Trophoblast cell (in vitro differentiated cells and primary cell): ENCODE measurements around the gene DUXB.

Experiments used
- DNase-seq, 2 donors: peaks; one replicate each; pipeline ENCODE4 v3.0.0-alpha.2; 2016
- H2AFZ ChIP-seq: 2 replicates; pipeline ENCODE4 v1.6.1; 2013; ENCODE audit warnings: low read length, moderate library complexity, mild to moderate bottlenecking; ENCODE audit not compliant: insufficient read depth, poor library complexity
- H2AK5ac ChIP-seq: 2 replicates; pipeline ENCODE4 v1.6.1; 2013; ENCODE audit warnings: mild to moderate bottlenecking, low read length
- H2BK120ac ChIP-seq: 2 replicates; pipeline ENCODE4 v1.6.1; 2013; ENCODE audit warnings: low read length, mild to moderate bottlenecking, moderate library complexity; ENCODE audit not compliant: insufficient read depth, poor library complexity
- H2BK12ac ChIP-seq: 2 replicates; pipeline ENCODE4 v1.6.1; 2013; ENCODE audit warnings: mild to moderate bottlenecking, low read length, moderate library complexity
- H2BK5ac ChIP-seq: 2 replicates; pipeline ENCODE4 v1.6.1; 2013; ENCODE audit warnings: low read length, low read depth, moderate library complexity, mild to moderate bottlenecking; ENCODE audit not compliant: poor library complexity
- H3K14ac ChIP-seq: 2 replicates; pipeline ENCODE4 v1.6.1; 2013; ENCODE audit warnings: mild to moderate bottlenecking, low read length
- H3K18ac ChIP-seq: 2 replicates; pipeline ENCODE4 v1.6.1; 2013; ENCODE audit warnings: mild to moderate bottlenecking, low read length
- H3K23ac ChIP-seq: 2 replicates; pipeline ENCODE4 v1.6.1; 2013; ENCODE audit warnings: low read length
- H3K27ac ChIP-seq: 2 replicates; pipeline ENCODE4 v1.5.1; 2013; ENCODE audit warnings: low read depth, mild to moderate bottlenecking, inconsistent platforms, low read length, moderate library complexity
- H3K27me3 ChIP-seq: 2 replicates; pipeline ENCODE4 v1.6.1; 2013; ENCODE audit warnings: inconsistent platforms, mild to moderate bottlenecking, low read length, moderate library complexity; ENCODE audit not compliant: insufficient read depth
- H3K36me3 ChIP-seq, 2 experiments: 1 replicate in 1 of 2; 2 replicates in 1 of 2; pipeline ENCODE4 v1.6.1; 2013; ENCODE audit warnings: low read length in 2 of 2, mild to moderate bottlenecking in 2 of 2, moderate library complexity in 1 of 2; ENCODE audit not compliant: insufficient read depth in 2 of 2, control insufficient read depth in 1 of 2
- H3K4ac ChIP-seq: 2 replicates; pipeline ENCODE4 v1.6.1; 2013; ENCODE audit warnings: low read depth, mild to moderate bottlenecking, low read length, moderate library complexity
- H3K4me1 ChIP-seq, 2 experiments: 1 replicate in 1 of 2; 2 replicates in 1 of 2; pipeline ENCODE4 v1.6.1; 2013; ENCODE audit warnings: low read length in 2 of 2, mild to moderate bottlenecking in 2 of 2, moderate library complexity in 1 of 2; ENCODE audit not compliant: insufficient read depth in 2 of 2, control insufficient read depth in 1 of 2
- H3K4me2 ChIP-seq: 2 replicates; pipeline ENCODE4 v1.6.1; 2013; ENCODE audit warnings: inconsistent platforms, mild to moderate bottlenecking, low read length, moderate library complexity
- H3K4me3 ChIP-seq: 2 replicates; pipeline ENCODE4 v1.5.1; 2013; ENCODE audit warnings: mild to moderate bottlenecking, low read depth, low read length, inconsistent platforms
- H3K79me1 ChIP-seq: one replicate; pipeline ENCODE4 v1.6.1; 2013; ENCODE audit warnings: low read length
- H3K79me2 ChIP-seq: 2 replicates; pipeline ENCODE4 v1.6.1; 2013; ENCODE audit warnings: low read length, mild to moderate bottlenecking; ENCODE audit not compliant: control insufficient read depth, insufficient read depth, poor library complexity
- H3K9ac ChIP-seq: 2 replicates; pipeline ENCODE4 v1.6.1; 2013; ENCODE audit warnings: mild to moderate bottlenecking, low read length
- H3K9me3 ChIP-seq: 2 replicates; pipeline ENCODE4 v1.6.1; 2013; ENCODE audit warnings: low read depth, mild to moderate bottlenecking, control low read depth, inconsistent platforms, low read length; ENCODE audit not compliant: insufficient read depth
- H4K12ac ChIP-seq: 2 replicates; pipeline ENCODE4 v1.6.1; 2013; ENCODE audit warnings: low read depth, mild to moderate bottlenecking, low read length, moderate library complexity
- H4K8ac ChIP-seq: 2 replicates; pipeline ENCODE4 v1.6.1; 2013; ENCODE audit warnings: low read depth, mild to moderate bottlenecking, low read length, moderate library complexity
- H4K91ac ChIP-seq: one replicate; pipeline ENCODE4 v1.6.1; 2013; ENCODE audit warnings: low read depth, mild to moderate bottlenecking, low read length, moderate library complexity
- WGBS: extraction: QIAGEN DNeasy Blood & Tissue Kit; methylation state at CpG from one replicate; pipeline ENCODE4 v1.1.7; 2013; ENCODE audit warnings: missing lambda C conversion rate; ENCODE audit not compliant: insufficient read length, insufficient coverage; ENCODE audit errors: extremely low coverage; 5-methylcytosine and 5-hydroxymethylcytosine counted together

DUXB gene

DNA sequence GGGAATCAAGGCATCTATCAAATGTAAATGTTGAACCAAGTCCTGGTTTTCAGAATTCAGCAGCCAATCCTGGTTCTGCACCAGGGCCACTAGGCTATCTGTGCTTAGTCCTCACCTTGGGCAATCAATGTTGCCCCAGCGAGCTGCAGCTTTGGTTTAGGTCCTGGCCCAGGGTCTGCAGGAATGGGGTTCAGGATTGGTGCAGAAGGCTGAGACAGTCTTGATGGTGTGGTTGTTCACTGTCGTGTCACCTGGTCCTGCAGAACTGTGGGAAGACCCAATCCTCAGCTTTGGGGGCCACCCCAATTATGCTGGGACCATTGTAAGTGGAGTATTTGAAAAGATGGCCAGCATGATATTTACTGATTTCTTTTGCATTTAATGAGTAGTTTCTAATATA lies 43.1 kb downstream of the DUXB start:
- H2AK5ac ChIP-seq, result no peak overlapping the region
- no peak overlapping the region for H3K14ac ChIP-seq
- no peak overlapping the region for H3K9ac ChIP-seq
- H4K8ac ChIP-seq, result no peak overlapping the region
- H4K12ac ChIP-seq, result no peak overlapping the region
- WGBS, result no CpG with 5 or more reads among the region's 2 CpGs
- peaks cover 2% of the 10 kb centered on the region for H3K9me3 ChIP-seq
- no peak overlapping the region for H3K18ac ChIP-seq
- H3K4me3 ChIP-seq, result no peak overlapping the region
- no peak overlapping the region for H4K91ac ChIP-seq
- no peak overlapping the region for H2AFZ ChIP-seq
- no peak overlapping the region for H3K27ac ChIP-seq
- no peak overlapping the region for H2BK120ac ChIP-seq
- no peak overlapping the region for H3K4ac ChIP-seq
- peaks cover 15 to 21% of the 10 kb centered on the region in 2 experiments for H3K36me3 ChIP-seq
- no peak overlapping the region for H2BK12ac ChIP-seq
- no peak overlapping the region for H3K4me2 ChIP-seq
- no peak overlapping the region for H3K23ac ChIP-seq
- H3K79me1 ChIP-seq, result no peaks in the 10 kb centered on the region
- no peak overlapping the region for H2BK5ac ChIP-seq
- no peaks in the 10 kb centered on the region for H3K79me2 ChIP-seq
- H3K27me3 ChIP-seq, result no peaks in the 10 kb centered on the region
- no peaks in the 10 kb centered on the region for H3K4me1 ChIP-seq
- no peak for DNase-seq

DNA sequence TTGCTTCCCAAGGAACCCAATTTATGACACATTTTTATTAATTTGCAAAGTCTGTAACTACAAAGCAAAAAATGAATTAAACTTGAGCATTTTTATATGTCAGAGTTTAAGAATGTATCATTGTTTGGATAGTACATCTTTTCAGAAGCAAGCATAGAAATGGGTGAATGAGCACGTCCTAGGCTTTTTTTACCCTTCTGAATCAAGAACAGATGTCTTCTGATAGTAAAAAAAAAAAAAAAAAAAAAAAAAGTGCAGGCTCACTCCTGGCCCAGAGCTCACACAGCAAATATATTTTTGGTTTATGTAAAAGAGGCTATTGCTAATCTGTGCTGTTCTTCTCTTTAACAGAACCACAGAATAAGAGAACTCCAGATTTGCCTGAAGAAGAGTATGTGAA lies 47.3 kb downstream of the DUXB start:
- H4K91ac ChIP-seq, result no peak overlapping the region
- peaks cover 10 to 21% of the 10 kb centered on the region in 2 experiments for H3K36me3 ChIP-seq
- H3K79me2 ChIP-seq, result peaks cover 3% of the 10 kb centered on the region
- H3K14ac ChIP-seq, result no peak overlapping the region
- no peak overlapping the region for H2AFZ ChIP-seq
- H4K12ac ChIP-seq, result no peak overlapping the region
- no peaks in the 10 kb centered on the region for H3K9me3 ChIP-seq
- no peak overlapping the region for H3K18ac ChIP-seq
- H3K27ac ChIP-seq, result no peak overlapping the region
- WGBS, result no CpG with 5 or more reads among the region's 1 CpG
- H3K23ac ChIP-seq, result no peak overlapping the region
- no peak overlapping the region for H3K4me2 ChIP-seq
- DNase-seq, result no peak
- no peak overlapping the region for H2BK120ac ChIP-seq
- no peak overlapping the region for H4K8ac ChIP-seq
- no peak overlapping the region for H3K4ac ChIP-seq
- H3K27me3 ChIP-seq, result no peaks in the 10 kb centered on the region
- H3K79me1 ChIP-seq, result peaks cover under 1% of the 10 kb centered on the region
- H2BK5ac ChIP-seq, result no peak overlapping the region
- H2BK12ac ChIP-seq, result no peak overlapping the region
- H3K9ac ChIP-seq, result no peak overlapping the region
- H3K4me3 ChIP-seq, result no peak overlapping the region
- H3K4me1 ChIP-seq, result peaks cover 0 to 7% of the 10 kb centered on the region in 2 experiments
- no peak overlapping the region for H2AK5ac ChIP-seq

DNA sequence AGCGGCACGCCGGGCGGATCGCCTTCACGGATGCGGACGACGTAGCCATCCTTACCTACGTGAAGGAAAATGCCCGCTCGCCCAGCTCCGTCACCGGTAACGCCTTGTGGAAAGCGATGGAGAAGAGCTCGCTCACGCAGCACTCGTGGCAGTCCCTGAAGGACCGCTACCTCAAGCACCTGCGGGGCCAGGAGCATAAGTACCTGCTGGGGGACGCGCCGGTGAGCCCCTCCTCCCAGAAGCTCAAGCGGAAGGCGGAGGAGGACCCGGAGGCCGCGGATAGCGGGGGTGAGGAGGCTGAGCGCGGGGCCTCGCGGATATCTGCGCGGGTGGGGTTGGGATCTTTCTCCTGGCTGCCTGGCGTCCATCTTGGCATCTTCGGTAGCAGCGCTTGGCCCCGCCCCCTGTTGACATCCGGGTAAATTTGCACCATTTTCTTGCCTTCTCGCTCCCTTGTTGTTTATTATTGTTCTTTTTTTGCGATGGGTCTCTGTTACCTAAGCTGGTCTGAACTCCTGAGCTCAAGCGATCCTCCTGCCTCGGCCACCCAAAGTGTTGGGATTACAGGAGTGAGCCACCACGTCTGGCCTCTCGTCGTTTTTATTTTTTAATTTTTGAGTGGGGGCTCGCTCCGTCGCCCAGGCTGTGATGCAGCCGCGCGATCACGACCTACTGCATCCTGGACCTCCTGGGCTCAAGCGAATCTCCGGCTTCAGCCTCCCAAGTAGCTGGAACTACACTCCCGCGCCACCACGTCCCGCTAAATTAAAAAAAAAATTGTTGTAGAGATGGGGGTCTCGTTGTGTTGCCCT lies 52.8 kb downstream of the DUXB start:
- DNase-seq, result peak; percentile 67 to 86
- no peak overlapping the region for H3K23ac ChIP-seq
- H3K4me3 ChIP-seq, result peak overlapping the region; percentile 91
- peaks cover 14% of the 10 kb centered on the region for H3K79me1 ChIP-seq
- peaks cover 18% of the 10 kb centered on the region for H3K79me2 ChIP-seq
- peak overlapping the region; percentile 75 for H3K18ac ChIP-seq
- H4K91ac ChIP-seq, result peak overlapping the region; percentile 62
- peaks cover 3 to 13% of the 10 kb centered on the region in 2 experiments for H3K4me1 ChIP-seq
- peak overlapping the region; percentile 89 for H3K4ac ChIP-seq
- peak overlapping the region; percentile 68 for H2BK5ac ChIP-seq
- peak overlapping the region; percentile 60 for H3K27ac ChIP-seq
- H3K14ac ChIP-seq, result peak overlapping the region; percentile 87
- peak overlapping the region; percentile 64 for H2BK120ac ChIP-seq
- peak overlapping the region; percentile 73 for H2AK5ac ChIP-seq
- peaks cover 6 to 9% of the 10 kb centered on the region in 2 experiments for H3K36me3 ChIP-seq
- H2AFZ ChIP-seq, result peak overlapping the region; percentile 59
- WGBS, result no CpG with 5 or more reads among the region's 62 CpGs
- peak overlapping the region; percentile 78 for H3K4me2 ChIP-seq
- H3K9ac ChIP-seq, result peak overlapping the region; percentile 84
- no peak overlapping the region for H2BK12ac ChIP-seq
- H3K27me3 ChIP-seq, result no peaks in the 10 kb centered on the region
- H4K8ac ChIP-seq, result peak overlapping the region; percentile 74
- no peaks in the 10 kb centered on the region for H3K9me3 ChIP-seq
- H4K12ac ChIP-seq, result peak overlapping the region; percentile 96

DNA sequence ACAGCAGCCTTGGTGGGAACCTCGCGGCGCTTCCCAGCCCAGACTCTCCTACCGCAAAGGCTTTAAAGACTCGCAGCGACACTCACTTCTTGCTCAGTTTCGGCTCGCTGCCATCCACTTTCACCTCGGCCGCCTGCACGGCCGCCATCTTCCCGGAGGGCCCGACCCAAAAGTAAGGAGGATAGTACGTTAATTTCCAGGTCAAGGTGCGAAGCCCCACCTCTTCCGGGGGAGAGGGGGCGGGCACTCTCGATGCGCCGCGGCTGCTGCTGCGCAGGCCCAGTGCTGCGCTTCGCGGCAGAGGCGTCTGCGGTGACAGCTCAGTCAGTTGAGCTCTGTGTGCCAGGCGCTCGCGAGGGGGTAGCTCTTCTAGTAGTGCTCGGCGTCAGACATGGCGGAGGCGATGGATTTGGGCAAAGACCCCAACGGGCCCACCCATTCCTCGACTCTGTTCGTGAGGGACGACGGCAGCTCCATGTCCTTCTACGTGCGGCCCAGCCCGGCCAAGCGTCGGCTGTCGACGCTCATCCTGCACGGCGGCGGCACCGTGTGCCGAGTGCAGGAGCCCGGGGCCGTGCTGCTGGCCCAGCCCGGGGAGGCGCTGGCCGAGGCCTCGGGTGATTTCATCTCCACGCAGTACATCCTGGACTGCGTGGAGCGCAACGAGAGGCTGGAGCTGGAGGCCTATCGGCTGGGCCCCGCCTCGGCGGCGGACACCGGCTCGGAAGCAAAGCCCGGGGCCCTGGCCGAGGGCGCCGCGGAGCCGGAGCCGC lies 53.6 kb downstream of the DUXB start, which contains the start of the genes KARS1 and TERF2IP:
KARS1 (minus strand) TSS at position 174 of the 773 bp plus-strand sequence; CDS start at position 148, 26 bp downstream.
TERF2IP (plus strand) TSS at position 282 of the 773 bp plus-strand sequence; CDS start at position 392, 110 bp downstream.
- Histone ChIP-seq H2BK12ac (no peak within 1 kb of the TSS), H3K14ac (peak within 1 kb of the TSS; percentile 82), H2AFZ (peak within 1 kb of the TSS; percentile 59), H4K91ac (peak within 1 kb of the TSS; percentile 62), H3K36me3 (peaks cover 6 to 9% of the 10 kb centered on the region in 2 experiments), H3K18ac (peak within 1 kb of the TSS; percentile 38), H3K4me3 (peak within 1 kb of the TSS; percentile 91), H2AK5ac (peak within 1 kb of the TSS; percentile 73), H3K27ac (peak within 1 kb of the TSS; percentile 60), H3K27me3 (no peaks in the 10 kb centered on the region), H4K8ac (peak within 1 kb of the TSS; percentile 88), H3K4me1 (peaks cover 3 to 13% of the 10 kb centered on the region in 2 experiments), H2BK120ac (peak within 1 kb of the TSS; percentile 45), H3K9me3 (no peaks in the 10 kb centered on the region), H4K12ac (peak within 1 kb of the TSS; percentile 56), H3K79me2 (peaks cover 18% of the 10 kb centered on the region), H3K79me1 (peaks cover 14% of the 10 kb centered on the region), H3K4ac (peak within 1 kb of the TSS; percentile 89), H3K23ac (no peak within 1 kb of the TSS), H3K9ac (peak within 1 kb of the TSS; percentile 93), H2BK5ac (peak within 1 kb of the TSS; percentile 68), H3K4me2 (peak within 1 kb of the TSS; percentile 78)
- peak; percentile 94 to 96 for DNase-seq
- WGBS, result no CpG with 5 or more reads among the region's 76 CpGs
